GM12892 (cell line): ENCODE data around the gene CDHR1.

Experiments
- POLR2A ChIP-seq: IDR thresholded peaks from 2 replicates; pipeline ENCODE4 v1.6.1; 2011; ENCODE audit warnings: low read depth, low read length, control low read depth
- POLR2AphosphoS5 ChIP-seq: IDR thresholded peaks from 2 replicates; pipeline ENCODE4 v1.6.1; 2011; ENCODE audit warnings: low read depth, low read length, control low read depth
- TAF1 ChIP-seq: IDR thresholded peaks from 2 replicates; pipeline ENCODE4 v1.6.1; 2011; ENCODE audit warnings: low read depth, mild to moderate bottlenecking, control low read depth, low read length, borderline replicate concordance

DNA sequence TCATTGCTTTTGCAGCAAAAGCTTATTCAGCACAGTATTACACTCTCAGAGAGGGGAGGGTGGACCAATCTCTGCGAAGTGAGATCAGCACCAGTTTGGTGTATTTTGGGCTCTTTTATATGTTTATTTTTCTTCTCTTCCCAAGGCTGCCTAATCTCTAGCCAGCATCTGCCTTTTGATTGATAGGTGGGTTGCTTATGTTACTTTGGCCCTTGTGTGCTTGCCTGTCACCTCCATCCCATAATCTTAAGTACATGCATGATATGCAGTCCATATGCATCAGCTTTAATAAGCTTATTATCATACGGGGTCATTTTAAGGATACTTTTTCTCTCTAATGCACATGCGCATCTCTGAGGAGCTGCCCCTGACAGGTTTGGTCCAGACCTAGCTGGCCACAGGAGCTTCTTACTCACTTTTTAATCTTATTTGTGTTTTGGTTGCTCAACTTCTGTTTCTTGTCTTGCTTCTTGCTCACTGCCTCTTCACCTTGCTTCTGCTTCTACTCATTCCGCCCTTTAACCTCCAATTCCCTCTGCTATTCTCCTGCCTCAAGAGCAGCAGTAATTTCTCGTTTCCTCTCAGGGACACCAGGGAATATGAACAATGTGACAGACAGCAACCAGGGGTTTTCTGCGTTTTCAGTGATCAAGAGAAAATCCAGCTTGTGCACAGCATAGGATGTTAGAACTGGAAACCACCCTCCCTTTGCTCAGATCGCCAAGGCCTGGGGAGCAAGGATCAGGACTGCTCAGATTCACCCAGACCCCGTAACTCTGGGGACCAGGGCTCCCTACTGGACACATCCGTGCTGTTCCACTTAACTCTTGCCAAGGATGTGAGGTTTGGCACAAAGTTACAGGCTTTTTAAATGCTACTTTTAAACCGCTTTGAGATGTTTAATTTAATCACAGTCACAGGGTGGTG lies 60.5 kb downstream of the CDHR1 start:
- no peak for TF ChIP-seq POLR2A
- no peak for TF ChIP-seq POLR2AphosphoS5
- no peak for TF ChIP-seq TAF1
